HG02885 (cell line): Measurements from ENCODE around the gene CABP5.

ENCODE experiments used
- ATAC-seq: cut with Tn5 transposase; IDR thresholded peaks from one replicate; pipeline ENCODE4 v1.9.1; 2021; ENCODE audit warnings: mild to moderate bottlenecking; ENCODE audit not compliant: unreplicated experiment, poor library complexity

The CABP5 gene

DNA sequence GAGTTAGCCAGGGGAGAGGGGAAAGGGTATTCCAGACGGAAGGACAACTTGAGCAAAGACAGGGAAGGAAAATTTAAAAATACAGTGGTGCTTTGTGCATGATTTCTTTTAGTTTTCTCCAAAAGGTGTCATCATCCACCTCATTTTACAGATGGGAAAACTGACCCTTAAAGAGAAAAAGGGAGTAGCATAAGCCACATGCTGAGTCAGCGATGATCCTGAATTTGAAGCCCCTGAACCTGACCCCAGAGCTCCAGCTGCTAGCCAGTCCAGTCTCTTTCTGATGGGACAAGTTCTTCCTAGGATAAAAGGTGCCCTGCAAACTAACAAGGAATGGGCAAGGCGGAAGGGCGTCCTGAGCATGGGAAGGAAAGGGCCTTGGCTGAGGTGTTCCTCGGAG is 10.3 kb downstream of the CABP5 start:
- ATAC-seq: no peak

DNA sequence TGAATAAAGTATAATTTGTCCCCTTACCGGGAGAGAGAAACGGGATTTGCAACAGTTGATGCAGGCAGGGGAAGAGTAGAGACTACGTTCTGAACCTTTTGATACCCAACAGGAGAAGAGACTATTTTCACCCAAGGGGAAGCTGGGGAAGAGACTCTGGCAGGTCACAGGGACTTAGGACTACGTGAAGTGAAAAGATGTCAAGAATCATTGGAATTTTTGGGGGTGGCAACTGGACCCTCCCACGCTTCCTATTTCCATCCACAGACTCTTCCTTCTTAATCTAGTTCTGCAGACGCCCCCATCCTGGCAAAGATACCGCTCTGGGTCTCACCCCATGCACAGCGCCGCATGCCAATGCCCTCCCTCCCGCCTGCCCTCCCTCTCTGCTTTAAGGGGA is 13.8 kb downstream of the CABP5 start:
- no peak for ATAC-seq

DNA sequence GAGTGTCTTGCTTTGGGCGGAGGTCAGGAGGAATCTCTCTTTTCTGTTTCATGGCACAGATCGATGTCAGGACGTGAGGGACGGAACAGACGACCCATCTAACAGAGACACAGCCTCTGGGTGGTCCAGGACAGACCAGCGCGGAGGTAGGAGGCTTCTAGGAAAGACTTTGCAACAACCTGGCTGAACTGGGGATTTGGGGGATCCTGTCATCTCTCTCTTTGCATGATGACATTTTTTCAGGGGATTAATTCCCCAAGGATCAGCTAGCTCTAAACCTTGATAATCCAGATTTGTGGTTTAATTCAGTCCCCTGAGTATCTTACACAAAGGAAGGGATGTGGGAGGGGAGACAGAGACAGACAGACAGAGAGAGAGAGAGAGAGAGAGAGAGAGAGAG is 14.4 kb downstream of the CABP5 start:
- no peak for ATAC-seq

DNA sequence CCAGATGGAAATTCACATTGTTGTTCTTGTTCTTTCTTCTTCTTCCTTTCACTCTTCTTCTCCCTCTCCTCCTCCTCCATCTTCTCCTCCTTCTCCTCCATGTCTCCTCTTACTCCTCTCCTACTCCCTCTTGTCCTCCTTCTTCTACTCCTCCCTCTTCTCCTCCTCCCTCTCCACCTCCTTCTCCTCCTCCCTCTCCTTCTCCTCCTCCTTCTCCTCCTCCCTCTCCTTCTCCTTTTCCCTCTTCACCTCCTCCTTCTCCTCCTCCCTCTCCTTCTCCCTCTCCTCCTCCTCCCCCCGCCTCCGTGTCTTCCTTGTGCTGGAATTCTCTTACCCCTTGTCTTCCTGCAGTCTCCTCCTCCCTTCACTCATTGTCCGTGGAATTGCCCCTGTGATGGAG is 18.4 kb downstream of the CABP5 start:
- ATAC-seq: no peak

GRCh38 chr19:48023518-48023917 is 20.4 kb downstream of the CABP5 start:
- ATAC-seq: no peak

- ATAC-seq: no peak
Measured at GRCh38 chr19:48023011-48023410, 20.9 kb downstream of the CABP5 start.

DNA sequence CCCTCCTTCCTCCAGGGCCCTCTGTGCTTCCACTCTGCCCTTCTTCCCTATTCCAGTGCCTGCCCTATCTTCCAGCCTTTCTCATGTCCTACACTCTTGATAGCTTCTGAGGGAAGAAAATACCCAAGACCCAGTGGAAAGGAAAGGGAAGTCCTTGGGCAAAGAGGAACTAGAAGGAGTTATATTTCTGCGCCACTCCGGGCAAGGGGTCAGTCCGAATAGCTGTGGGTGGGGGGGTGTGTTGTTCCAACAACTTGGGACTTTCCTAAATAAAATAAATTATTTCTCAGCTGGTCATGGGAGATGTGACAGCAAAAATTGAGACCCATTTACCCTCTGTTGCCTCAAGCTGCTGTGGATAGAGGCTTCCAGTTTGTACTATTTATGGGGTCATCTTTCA is 23.2 kb downstream of the CABP5 start:
- no peak for ATAC-seq

DNA sequence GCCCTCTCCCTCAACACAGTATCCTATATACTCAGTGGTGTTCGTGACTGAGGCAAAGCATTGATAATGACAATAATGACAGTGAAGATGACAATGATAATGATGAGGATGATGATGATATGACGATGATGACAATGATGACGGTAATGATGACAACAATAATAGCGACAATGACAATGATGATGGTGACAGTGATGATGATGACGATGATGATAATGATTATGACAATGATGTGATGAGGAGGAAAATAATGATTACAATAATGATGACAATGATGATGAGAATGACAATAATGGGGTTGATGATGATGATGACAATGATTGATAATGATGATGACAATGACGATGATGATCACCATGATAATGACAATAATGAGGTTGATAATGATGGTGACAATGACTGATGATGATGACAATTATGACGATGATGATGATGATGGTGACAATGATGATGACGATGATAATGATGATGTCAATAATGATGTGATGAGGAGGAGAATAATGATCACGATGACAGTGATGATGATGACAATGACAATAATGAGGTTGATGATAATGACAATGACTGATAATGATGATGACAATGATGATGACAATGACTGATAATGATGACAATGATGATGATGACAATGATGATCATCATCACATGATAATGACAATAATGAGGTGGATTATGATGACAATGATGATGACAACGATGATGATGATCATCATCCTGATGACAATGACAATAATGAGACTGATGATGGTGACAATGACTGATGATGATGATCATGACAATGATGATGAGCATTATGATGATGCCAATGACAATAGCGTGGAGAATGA is 32.7 kb downstream of the CABP5 start:
- no peak for ATAC-seq

- no peak for ATAC-seq
Measured at GRCh38 chr19:48006762-48007161, 37.1 kb downstream of the CABP5 start.

DNA sequence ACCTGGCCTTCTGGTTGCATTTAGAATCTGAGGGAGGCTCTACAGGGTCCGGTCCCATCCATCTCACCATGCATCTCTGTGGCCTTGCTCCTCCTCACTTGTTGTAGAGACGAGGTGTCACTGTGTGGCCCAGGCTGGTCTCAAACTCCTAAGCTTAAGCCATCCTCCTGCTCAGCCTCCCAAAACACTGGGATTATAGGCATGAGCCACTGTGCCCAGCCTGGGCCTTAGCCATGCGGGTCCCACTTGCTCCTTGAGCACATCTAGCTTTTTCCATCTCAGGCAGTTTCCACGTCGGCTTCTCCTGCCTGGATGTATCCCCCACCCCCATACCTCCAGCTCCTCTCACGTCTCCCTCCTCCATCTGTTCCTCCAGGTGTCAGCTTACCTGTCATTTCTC is 39.6 kb downstream of the CABP5 start:
- no peak for ATAC-seq

- no peak for ATAC-seq
Measured at GRCh38 chr19:48000846-48001245, 43.0 kb downstream of the CABP5 start.

GRCh38 chr19:47998800-47999199 is 45.1 kb downstream of the CABP5 start:
- no peak for ATAC-seq

DNA sequence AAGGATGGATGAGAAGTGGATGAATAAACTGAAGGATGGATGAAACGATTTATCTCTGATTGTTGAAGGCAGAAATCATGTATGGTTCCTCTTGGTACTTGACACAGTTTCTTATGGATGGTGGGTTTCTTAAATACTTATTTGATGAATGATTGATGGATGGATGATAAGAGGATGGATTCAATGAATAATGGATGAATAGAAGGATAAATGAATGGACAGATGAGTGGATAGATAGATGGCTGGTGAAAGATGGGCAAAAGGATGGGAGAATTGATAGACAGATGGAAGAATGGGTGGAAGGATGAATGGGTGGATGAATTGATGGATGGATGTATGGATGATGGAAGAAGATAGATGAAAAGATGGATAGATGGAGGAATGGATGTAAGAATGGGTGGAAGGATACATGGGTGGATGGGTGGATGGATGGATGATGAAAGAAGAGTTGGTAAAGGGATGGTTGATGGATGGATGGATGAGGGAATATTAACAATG is 47.6 kb downstream of the CABP5 start:
- no peak for ATAC-seq

GRCh38 chr19:47994209-47994802 is 49.6 kb downstream of the CABP5 start, which contains the start of gene ELSPBP1:
Gene ELSPBP1 (plus strand): TSS chr19:47994632. CDS start chr19:48008668, 14,036 bp downstream.
- no peak for ATAC-seq

DNA sequence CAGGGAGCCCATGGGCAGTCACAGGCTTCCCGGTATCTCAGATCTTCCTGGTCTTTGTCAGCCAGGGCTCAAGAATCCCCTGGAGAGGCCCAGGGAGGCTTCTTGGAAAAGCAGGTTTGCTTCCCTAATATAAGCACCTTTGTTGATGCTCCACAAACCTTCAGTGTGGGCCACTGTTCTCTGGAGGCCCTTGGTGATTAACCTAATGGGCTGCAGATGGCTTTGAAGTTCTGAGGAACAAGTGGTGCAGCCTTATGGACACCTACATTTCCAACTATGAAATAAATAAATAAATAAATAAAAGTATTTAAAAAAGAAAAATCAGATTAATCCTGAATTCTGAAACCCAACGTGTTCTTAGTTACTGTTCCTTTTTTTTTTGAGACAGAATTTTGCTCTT is 51.8 kb downstream of the CABP5 start, which contains the start of gene BSPH1:
Gene BSPH1 (minus strand): TSS at position 101 of the 400 bp plus-strand sequence. CDS start 89 bp downstream, at position 12.
- ATAC-seq: no peak

GRCh38 chr19:47991191-47991808 is 52.6 kb downstream of the CABP5 start:
- no peak for ATAC-seq
